Memory B cell (primary cell): Measurements from ENCODE around the gene SETD2.
"Not testable (repeated sequence)": the region's sequence is repeated elsewhere in the genome, so short reads cannot be mapped to it uniquely, and the experiment has no call there.

Experiments used
- ATAC-seq: fragments of 150-1000 bp; cut with Tn5 transposase; 2 replicates; pipeline ENCODE4 v1.10.0; 2021; ENCODE audit warnings: low read depth, mild to moderate bottlenecking, moderate library complexity
- DNase-seq, 2 donors: peaks; one replicate each; pipeline ENCODE4 v3.0.0; 2022; ENCODE audit warnings: low spot score in 2 of 2
- H3K27ac Mint-ChIP-seq: one replicate; pipeline ENCODE4 v1.8.0; 2022; ENCODE audit warnings: mild to moderate bottlenecking, moderate library complexity, mixed read lengths
- H3K27me3 Mint-ChIP-seq: one replicate; pipeline ENCODE4 v1.8.0; 2022; ENCODE audit warnings: mixed read lengths
- H3K36me3 Mint-ChIP-seq: one replicate; pipeline ENCODE4 v1.8.0; 2022; ENCODE audit warnings: mild to moderate bottlenecking, mixed read lengths
- H3K4me1 Mint-ChIP-seq: one replicate; pipeline ENCODE4 v1.8.0; 2022; ENCODE audit warnings: mixed read lengths
- H3K4me3 Mint-ChIP-seq: one replicate; pipeline ENCODE4 v1.8.0; 2022; ENCODE audit warnings: mild to moderate bottlenecking, moderate library complexity, mixed read lengths
- H3K9me3 Mint-ChIP-seq: one replicate; pipeline ENCODE4 v1.8.0; 2022; ENCODE audit warnings: mixed read lengths

Gene SETD2

DNA sequence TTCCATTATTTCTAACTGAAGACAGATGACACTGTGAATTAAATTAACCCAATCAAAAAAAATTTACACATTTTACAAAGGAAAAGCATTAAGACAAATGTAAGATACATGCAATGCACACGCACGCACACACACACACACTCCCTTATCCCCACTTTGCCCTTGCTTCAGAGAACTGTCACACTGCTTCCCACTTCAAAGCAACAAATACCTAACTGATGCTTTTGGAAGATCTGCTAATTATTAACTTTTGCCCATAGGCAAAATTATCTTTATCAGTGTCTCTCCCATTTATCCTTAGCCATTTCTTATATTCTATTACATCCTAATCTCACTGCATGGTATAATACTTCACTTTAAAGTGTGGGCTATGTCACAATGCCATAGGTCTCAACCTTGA lies 60.3 kb downstream of the SETD2 start:
- peaks cover 16% of the 10 kb centered on the region for H3K36me3 Mint-ChIP-seq
- no peak overlapping the region for H3K4me3 Mint-ChIP-seq
- peaks cover 3% of the 10 kb centered on the region for H3K4me1 Mint-ChIP-seq
- no peaks in the 10 kb centered on the region for H3K9me3 Mint-ChIP-seq
- DNase-seq, result no peak
- no peaks in the 10 kb centered on the region for H3K27me3 Mint-ChIP-seq
- no peak for ATAC-seq
- H3K27ac Mint-ChIP-seq, result no peak overlapping the region

- Mint-ChIP-seq H3K36me3 (peaks cover 24% of the 10 kb centered on the region), H3K9me3 (no peaks in the 10 kb centered on the region), H3K4me1 (peaks cover 3% of the 10 kb centered on the region), H3K27ac (no peak overlapping the region), H3K27me3 (no peaks in the 10 kb centered on the region), H3K4me3 (no peak overlapping the region)
- DNase-seq, result no peak
- no peak for ATAC-seq
Observed at GRCh38 chr3:47102081-47102600, 61.8 kb downstream of the SETD2 start.

GRCh38 chr3:47098910-47099309 lies 65.0 kb downstream of the SETD2 start:
- peaks cover 27% of the 10 kb centered on the region for H3K36me3 Mint-ChIP-seq
- no peak for ATAC-seq

GRCh38 chr3:47097864-47098263 lies 66.0 kb downstream of the SETD2 start:
- no peak for DNase-seq
- Mint-ChIP-seq H3K27me3 (no peaks in the 10 kb centered on the region), H3K27ac (peak overlapping the region; percentile 87), H3K36me3 (peaks cover 24% of the 10 kb centered on the region), H3K9me3 (no peaks in the 10 kb centered on the region), H3K4me1 (no peaks in the 10 kb centered on the region), H3K4me3 (no peak overlapping the region)
- ATAC-seq, result no peak

More at GRCh38 chr3:47098910-47099309, 65.0 kb downstream of the SETD2 start:
- Mint-ChIP-seq H3K27me3 (no peaks in the 10 kb centered on the region), H3K4me3 (no peak overlapping the region), H3K27ac (no peak overlapping the region), H3K9me3 (no peaks in the 10 kb centered on the region), H3K4me1 (peaks cover 3% of the 10 kb centered on the region)
- no peak for DNase-seq

- no peak for ATAC-seq
- Mint-ChIP-seq H3K4me1 (no peaks in the 10 kb centered on the region), H3K27me3 (no peaks in the 10 kb centered on the region), H3K36me3 (peaks cover 21% of the 10 kb centered on the region), H3K9me3 (no peaks in the 10 kb centered on the region), H3K4me3 (no peak overlapping the region), H3K27ac (peak overlapping the region; percentile 87)
- no peak for DNase-seq
Observed at GRCh38 chr3:47096959-47097358, 67.0 kb downstream of the SETD2 start.

GRCh38 chr3:47092090-47092489 lies 71.8 kb downstream of the SETD2 start:
- H3K27ac Mint-ChIP-seq, result no peak overlapping the region
- peaks cover 15% of the 10 kb centered on the region for H3K36me3 Mint-ChIP-seq
- no peaks in the 10 kb centered on the region for H3K27me3 Mint-ChIP-seq
- H3K9me3 Mint-ChIP-seq, result no peaks in the 10 kb centered on the region
- H3K4me1 Mint-ChIP-seq, result peaks cover 2% of the 10 kb centered on the region
- no peak for ATAC-seq
- no peak overlapping the region for H3K4me3 Mint-ChIP-seq
- no peak for DNase-seq

DNA sequence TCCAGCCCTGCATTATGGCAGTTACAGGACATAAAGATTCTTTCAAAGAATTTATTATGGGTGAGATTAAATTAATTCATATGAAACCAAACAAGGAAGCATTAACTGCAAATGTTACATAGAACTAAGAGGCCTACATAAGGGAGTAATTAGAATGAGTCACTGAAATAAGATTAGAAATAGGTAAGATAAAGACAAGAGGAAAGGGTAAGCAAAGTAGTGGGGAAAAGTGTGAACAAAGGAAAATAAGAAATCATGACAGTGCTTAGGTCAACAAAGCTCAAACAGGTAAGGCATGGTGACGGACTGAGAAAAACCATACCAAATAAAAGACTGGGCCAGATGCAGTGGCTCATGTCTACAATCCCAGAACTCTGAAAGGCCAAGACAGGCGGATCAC lies 74.3 kb downstream of the SETD2 start:
- H3K4me3 Mint-ChIP-seq, result no peak overlapping the region
- H3K36me3 Mint-ChIP-seq, result peaks cover 14% of the 10 kb centered on the region
- H3K27ac Mint-ChIP-seq, result no peak overlapping the region
- no peak for DNase-seq
- no peak for ATAC-seq
- no peaks in the 10 kb centered on the region for H3K9me3 Mint-ChIP-seq
- peaks cover 2% of the 10 kb centered on the region for H3K4me1 Mint-ChIP-seq
- H3K27me3 Mint-ChIP-seq, result no peaks in the 10 kb centered on the region

DNA sequence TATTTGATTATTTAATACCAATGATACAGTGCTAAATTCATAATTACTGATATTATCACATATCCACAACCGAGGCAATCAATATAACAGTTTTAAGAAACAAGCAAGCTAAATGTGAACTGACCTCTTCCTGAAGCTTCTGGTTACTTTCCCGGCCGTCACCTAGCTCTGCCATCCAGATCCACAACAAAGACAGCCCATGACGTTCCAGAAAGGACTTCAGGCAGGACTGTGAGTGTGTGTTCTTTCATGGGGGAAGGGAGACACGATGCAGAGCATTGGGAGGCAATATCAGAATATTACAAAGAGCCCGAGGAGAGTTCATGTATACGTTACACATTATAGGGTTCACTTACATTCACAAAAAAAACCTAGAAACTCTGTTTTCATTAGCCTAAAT lies 77.8 kb downstream of the SETD2 start:
- peaks cover 36% of the 10 kb centered on the region for H3K36me3 Mint-ChIP-seq
- no peaks in the 10 kb centered on the region for H3K27me3 Mint-ChIP-seq
- no peak overlapping the region for H3K4me3 Mint-ChIP-seq
- H3K27ac Mint-ChIP-seq, result peak overlapping the region; percentile 28
- DNase-seq, result no peak
- no peaks in the 10 kb centered on the region for H3K9me3 Mint-ChIP-seq
- H3K4me1 Mint-ChIP-seq, result peaks cover 16% of the 10 kb centered on the region
- ATAC-seq, result no peak

DNA sequence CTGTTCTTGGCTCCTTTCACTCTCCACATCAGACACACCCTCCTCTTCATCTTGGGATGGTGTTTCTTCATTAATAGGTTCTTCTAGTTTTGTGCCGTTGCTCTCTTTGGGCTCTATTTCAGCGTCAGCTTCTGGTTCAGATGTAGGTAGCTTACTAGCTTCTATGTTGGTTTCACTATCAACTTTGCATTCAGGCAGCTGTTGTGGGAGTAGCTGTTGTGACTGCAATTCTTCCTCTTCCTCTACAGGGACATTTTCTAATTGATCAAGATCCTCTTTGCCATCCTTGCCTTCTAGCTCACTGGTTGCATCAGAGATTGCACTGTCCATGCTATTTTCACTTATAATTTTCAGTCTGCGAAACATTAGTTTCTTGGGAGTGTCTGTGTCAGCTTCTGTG lies 80.1 kb downstream of the SETD2 start:
- Mint-ChIP-seq H3K27me3 (no peaks in the 10 kb centered on the region), H3K36me3 (peaks cover 38% of the 10 kb centered on the region), H3K4me3 (peak overlapping the region; percentile 79), H3K4me1 (peaks cover 14% of the 10 kb centered on the region), H3K27ac (peak overlapping the region; percentile 96), H3K9me3 (no peaks in the 10 kb centered on the region)
- peak; percentile 94 for ATAC-seq
- DNase-seq, result peak in 1 of 2 donors; percentile 7

- Mint-ChIP-seq H3K36me3 (peaks cover 35% of the 10 kb centered on the region), H3K9me3 (no peaks in the 10 kb centered on the region), H3K4me1 (peaks cover 14% of the 10 kb centered on the region), H3K27me3 (no peaks in the 10 kb centered on the region), H3K4me3 (no peak overlapping the region), H3K27ac (peak overlapping the region; percentile 79)
- DNase-seq (no peak), ATAC-seq (no peak)
Observed at GRCh38 chr3:47082519-47082918, 81.4 kb downstream of the SETD2 start.

DNA sequence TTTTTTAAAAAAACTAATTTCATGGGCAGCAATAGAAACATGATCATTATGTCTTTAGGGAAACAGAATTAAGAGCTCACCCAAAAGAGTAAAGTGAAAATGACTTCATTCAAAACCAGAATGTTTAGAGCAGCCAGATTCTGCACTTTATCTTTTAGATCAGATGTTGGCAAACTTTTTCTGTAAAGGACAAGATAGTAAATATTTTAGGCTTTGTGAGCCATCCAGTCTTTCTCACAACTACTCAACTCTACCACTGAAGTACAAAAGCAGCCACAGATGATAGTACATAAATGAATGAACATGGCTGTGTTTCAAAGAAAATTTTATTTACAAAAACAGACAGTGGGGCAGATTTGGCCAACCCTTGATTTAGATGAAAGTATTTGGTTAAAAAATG lies 84.5 kb downstream of the SETD2 start:
- Mint-ChIP-seq H3K9me3 (no peaks in the 10 kb centered on the region), H3K4me1 (peaks cover 15% of the 10 kb centered on the region), H3K27me3 (no peaks in the 10 kb centered on the region), H3K27ac (no peak overlapping the region), H3K4me3 (no peak overlapping the region), H3K36me3 (peaks cover 43% of the 10 kb centered on the region)
- ATAC-seq (no peak), DNase-seq (no peak)

DNA sequence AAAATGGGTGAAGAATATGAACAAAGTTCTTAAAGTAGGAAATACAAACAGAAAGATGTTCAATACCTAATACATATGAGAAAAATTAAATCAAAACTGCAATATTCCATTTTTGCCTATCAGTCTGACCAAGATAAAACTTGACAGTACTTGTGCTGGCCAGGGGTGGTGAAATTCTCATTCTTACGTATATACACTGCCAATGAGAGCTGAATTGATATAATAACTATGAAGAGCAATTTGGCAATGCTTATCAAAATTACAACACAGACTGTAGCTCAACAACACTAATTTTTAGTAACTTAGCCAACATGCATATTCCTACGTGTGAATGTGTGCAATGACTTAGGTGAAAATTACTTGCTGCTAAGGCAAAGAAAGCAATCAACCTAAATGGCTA lies 90.2 kb downstream of the SETD2 start:
- Mint-ChIP-seq H3K4me3 (no peak overlapping the region), H3K4me1 (peaks cover 7% of the 10 kb centered on the region), H3K36me3 (peaks cover 27% of the 10 kb centered on the region), H3K27me3 (no peaks in the 10 kb centered on the region), H3K9me3 (no peaks in the 10 kb centered on the region), H3K27ac (no peak overlapping the region)
- DNase-seq, result no peak
- no peak for ATAC-seq

DNA sequence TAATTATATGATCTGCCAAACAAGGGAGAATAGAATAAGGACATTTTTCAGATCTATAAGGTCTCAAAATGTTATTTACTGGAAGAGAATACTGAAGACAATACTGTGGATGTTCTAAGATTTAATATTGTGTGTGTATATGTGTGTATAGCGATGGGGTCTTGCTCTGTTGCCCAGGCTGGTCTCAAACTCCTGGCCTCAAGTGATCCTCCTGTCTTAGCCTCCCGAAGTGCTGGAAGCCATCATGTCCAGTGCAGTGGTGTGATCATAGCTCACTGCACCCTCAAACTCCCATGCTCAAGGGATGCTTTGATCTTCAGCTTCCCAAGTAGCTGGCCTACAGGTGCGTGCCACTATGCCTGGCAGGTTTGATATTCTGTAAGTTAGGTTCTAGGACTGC lies 93.1 kb downstream of the SETD2 start:
- peaks cover 17% of the 10 kb centered on the region for H3K36me3 Mint-ChIP-seq
- no peak overlapping the region for H3K27ac Mint-ChIP-seq
- no peaks in the 10 kb centered on the region for H3K9me3 Mint-ChIP-seq
- ATAC-seq (no peak), DNase-seq (no peak)
- H3K27me3 Mint-ChIP-seq, result no peaks in the 10 kb centered on the region
- peaks cover 9% of the 10 kb centered on the region for H3K4me1 Mint-ChIP-seq
- H3K4me3 Mint-ChIP-seq, result no peak overlapping the region

- peaks cover 23% of the 10 kb centered on the region for H3K36me3 Mint-ChIP-seq
- not testable (repeated sequence) for H3K27me3 Mint-ChIP-seq, DNase-seq, H3K9me3 Mint-ChIP-seq, H3K4me3 Mint-ChIP-seq, H3K27ac Mint-ChIP-seq, ATAC-seq, H3K4me1 Mint-ChIP-seq
Observed at GRCh38 chr3:47066259-47066658, 97.7 kb downstream of the SETD2 start.

DNA sequence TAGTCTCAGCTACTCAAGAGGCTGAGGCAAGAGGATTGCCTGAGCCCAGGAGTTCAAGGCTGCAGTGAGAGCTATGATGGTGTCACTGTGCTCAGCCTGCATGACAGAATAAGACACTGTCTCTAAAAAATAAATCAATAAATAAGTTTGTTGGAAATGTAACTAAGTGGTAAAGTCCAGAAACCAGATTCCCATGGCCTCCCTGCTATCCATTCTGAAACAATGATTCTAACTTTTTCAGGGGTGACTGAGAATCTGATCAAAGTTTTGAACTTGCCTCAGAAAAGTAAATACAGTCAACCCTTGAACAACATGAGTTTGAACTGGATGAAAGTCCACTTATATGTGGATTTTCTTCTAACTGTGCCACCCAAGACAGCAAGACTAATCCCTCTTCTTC lies 98.2 kb downstream of the SETD2 start:
- Mint-ChIP-seq H3K27me3 (no peaks in the 10 kb centered on the region), H3K9me3 (no peaks in the 10 kb centered on the region), H3K36me3 (peaks cover 23% of the 10 kb centered on the region), H3K4me1 (peaks cover 11% of the 10 kb centered on the region), H3K27ac (no peak overlapping the region), H3K4me3 (no peak overlapping the region)
- no peak for ATAC-seq
- no peak for DNase-seq
